ENCODE results near the gene PALD1. TPM values are rescaled to one million over a fixed set of nuclear protein-coding genes. Genes with fewer than 3 reads are reported as not detected.

Gene PALD1
- total and polyA plus RNA-seq, 2 of the 13 experiments (the other 11 are each of a cell fraction or from before 2014, with no cell fraction given): 0.07 to 0.09 TPM

DNA sequence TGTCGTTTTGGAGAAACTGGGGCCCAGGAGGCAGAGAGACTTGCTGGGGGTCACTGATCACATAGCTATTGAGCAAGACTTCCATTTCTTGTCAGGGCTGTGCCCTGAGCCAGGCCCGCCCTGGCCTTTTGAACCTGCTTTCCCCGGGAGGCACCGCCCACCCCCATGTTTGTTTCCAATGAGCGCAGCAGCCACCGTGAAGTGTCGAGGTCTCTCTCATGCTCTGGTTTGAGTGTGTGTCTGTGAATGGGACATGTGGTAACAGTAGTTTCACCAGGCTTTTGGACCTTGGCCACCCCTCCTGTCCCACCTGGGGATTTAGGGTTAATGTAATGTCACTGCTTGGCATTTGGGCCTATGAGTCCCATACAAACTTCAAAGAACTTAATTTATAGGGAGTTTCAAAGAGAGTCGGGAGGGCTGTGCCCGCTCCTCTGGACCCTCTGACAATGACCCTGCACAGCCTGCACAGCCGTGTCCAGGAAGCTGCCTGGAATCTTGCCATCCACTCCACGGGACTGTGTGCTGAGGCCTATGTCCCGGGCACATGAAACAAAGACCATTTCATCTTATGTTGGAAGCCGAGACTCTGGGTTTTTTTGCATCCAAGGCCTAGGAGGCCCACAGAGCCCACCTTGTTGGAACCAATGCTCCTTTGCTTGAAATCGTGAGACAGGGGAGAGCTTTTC, 117.7 kb downstream of the PALD1 start (continued):
- TF ChIP-seq, protein P1, sequence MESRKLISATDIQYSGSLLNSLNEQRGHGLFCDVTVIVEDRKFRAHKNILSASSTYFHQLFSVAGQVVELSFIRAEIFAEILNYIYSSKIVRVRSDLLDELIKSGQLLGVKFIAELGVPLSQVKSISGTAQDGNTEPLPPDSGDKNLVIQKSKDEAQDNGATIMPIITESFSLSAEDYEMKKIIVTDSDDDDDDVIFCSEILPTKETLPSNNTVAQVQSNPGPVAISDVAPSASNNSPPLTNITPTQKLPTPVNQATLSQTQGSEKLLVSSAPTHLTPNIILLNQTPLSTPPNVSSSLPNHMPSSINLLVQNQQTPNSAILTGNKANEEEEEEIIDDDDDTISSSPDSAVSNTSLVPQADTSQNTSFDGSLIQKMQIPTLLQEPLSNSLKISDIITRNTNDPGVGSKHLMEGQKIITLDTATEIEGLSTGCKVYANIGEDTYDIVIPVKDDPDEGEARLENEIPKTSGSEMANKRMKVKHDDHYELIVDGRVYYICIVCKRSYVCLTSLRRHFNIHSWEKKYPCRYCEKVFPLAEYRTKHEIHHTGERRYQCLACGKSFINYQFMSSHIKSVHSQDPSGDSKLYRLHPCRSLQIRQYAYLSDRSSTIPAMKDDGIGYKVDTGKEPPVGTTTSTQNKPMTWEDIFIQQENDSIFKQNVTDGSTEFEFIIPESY (CRISPR knock-in tag; IDR thresholded peaks at IDR 0.05): no peak
- TF ChIP-seq ZNF430 (CRISPR knock-in tag; IDR thresholded peaks at IDR 0.05): no peak
- no peak for TF ChIP-seq SUZ12 (IDR thresholded peaks at IDR 0.05; ENCODE audit: low read depth, low read length)
- TF ChIP-seq, protein P2, sequence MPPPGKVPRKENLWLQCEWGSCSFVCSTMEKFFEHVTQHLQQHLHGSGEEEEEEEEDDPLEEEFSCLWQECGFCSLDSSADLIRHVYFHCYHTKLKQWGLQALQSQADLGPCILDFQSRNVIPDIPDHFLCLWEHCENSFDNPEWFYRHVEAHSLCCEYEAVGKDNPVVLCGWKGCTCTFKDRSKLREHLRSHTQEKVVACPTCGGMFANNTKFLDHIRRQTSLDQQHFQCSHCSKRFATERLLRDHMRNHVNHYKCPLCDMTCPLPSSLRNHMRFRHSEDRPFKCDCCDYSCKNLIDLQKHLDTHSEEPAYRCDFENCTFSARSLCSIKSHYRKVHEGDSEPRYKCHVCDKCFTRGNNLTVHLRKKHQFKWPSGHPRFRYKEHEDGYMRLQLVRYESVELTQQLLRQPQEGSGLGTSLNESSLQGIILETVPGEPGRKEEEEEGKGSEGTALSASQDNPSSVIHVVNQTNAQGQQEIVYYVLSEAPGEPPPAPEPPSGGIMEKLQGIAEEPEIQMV (CRISPR knock-in tag; IDR thresholded peaks at IDR 0.05; ENCODE audit: low read depth): no peak
- TF ChIP-seq ELF4 (CRISPR knock-in tag; IDR thresholded peaks at IDR 0.05; ENCODE audit: borderline replicate concordance): no peak
- no peak for TF ChIP-seq NFIB (CRISPR knock-in tag; IDR thresholded peaks at IDR 0.05; ENCODE audit: borderline replicate concordance)
- no peak for TF ChIP-seq RAD51 (IDR thresholded peaks at IDR 0.05; ENCODE audit: borderline replicate concordance)
- TF ChIP-seq ZSCAN25 (CRISPR knock-in tag; IDR thresholded peaks at IDR 0.05): 0 out of 2 replicates have a peak, but pooled peaks have one; percentile 43
- no peak for TF ChIP-seq POLR2AphosphoS5 (IDR thresholded peaks at IDR 0.05; ENCODE audit: low read depth, low read length)
- TF ChIP-seq, protein P3, sequence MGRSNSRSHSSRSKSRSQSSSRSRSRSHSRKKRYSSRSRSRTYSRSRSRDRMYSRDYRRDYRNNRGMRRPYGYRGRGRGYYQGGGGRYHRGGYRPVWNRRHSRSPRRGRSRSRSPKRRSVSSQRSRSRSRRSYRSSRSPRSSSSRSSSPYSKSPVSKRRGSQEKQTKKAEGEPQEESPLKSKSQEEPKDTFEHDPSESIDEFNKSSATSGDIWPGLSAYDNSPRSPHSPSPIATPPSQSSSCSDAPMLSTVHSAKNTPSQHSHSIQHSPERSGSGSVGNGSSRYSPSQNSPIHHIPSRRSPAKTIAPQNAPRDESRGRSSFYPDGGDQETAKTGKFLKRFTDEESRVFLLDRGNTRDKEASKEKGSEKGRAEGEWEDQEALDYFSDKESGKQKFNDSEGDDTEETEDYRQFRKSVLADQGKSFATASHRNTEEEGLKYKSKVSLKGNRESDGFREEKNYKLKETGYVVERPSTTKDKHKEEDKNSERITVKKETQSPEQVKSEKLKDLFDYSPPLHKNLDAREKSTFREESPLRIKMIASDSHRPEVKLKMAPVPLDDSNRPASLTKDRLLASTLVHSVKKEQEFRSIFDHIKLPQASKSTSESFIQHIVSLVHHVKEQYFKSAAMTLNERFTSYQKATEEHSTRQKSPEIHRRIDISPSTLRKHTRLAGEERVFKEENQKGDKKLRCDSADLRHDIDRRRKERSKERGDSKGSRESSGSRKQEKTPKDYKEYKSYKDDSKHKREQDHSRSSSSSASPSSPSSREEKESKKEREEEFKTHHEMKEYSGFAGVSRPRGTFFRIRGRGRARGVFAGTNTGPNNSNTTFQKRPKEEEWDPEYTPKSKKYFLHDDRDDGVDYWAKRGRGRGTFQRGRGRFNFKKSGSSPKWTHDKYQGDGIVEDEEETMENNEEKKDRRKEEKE (IDR thresholded peaks at IDR 0.05): no peak
- TF ChIP-seq, protein P4, sequence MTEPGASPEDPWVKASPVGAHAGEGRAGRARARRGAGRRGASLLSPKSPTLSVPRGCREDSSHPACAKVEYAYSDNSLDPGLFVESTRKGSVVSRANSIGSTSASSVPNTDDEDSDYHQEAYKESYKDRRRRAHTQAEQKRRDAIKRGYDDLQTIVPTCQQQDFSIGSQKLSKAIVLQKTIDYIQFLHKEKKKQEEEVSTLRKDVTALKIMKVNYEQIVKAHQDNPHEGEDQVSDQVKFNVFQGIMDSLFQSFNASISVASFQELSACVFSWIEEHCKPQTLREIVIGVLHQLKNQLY (CRISPR knock-in tag; IDR thresholded peaks at IDR 0.05): no peak
- TF ChIP-seq ZNF850 (CRISPR knock-in tag; conservative IDR thresholded peaks at IDR 0.05): no peak
- TF ChIP-seq, protein P5, sequence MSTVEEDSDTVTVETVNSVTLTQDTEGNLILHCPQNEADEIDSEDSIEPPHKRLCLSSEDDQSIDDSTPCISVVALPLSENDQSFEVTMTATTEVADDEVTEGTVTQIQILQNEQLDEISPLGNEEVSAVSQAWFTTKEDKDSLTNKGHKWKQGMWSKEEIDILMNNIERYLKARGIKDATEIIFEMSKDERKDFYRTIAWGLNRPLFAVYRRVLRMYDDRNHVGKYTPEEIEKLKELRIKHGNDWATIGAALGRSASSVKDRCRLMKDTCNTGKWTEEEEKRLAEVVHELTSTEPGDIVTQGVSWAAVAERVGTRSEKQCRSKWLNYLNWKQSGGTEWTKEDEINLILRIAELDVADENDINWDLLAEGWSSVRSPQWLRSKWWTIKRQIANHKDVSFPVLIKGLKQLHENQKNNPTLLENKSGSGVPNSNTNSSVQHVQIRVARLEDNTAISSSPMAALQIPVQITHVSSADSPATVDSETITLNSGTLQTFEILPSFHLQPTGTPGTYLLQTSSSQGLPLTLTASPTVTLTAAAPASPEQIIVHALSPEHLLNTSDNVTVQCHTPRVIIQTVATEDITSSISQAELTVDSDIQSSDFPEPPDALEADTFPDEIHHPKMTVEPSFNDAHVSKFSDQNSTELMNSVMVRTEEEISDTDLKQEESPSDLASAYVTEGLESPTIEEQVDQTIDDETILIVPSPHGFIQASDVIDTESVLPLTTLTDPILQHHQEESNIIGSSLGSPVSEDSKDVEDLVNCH (CRISPR knock-in tag; IDR thresholded peaks at IDR 0.05): no peak
- TF ChIP-seq NFE2L1 (CRISPR knock-in tag; IDR thresholded peaks at IDR 0.05; ENCODE audit: borderline replicate concordance): no peak
- TF ChIP-seq ZNF790 (CRISPR knock-in tag; IDR thresholded peaks at IDR 0.05; ENCODE audit: borderline replicate concordance): no peak
- no peak for TF ChIP-seq RBM22 (optimal IDR thresholded peaks at IDR 0.05; ENCODE audit: low read length)
- TF ChIP-seq, protein P6, sequence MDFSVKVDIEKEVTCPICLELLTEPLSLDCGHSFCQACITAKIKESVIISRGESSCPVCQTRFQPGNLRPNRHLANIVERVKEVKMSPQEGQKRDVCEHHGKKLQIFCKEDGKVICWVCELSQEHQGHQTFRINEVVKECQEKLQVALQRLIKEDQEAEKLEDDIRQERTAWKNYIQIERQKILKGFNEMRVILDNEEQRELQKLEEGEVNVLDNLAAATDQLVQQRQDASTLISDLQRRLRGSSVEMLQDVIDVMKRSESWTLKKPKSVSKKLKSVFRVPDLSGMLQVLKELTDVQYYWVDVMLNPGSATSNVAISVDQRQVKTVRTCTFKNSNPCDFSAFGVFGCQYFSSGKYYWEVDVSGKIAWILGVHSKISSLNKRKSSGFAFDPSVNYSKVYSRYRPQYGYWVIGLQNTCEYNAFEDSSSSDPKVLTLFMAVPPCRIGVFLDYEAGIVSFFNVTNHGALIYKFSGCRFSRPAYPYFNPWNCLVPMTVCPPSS (IDR thresholded peaks at IDR 0.05): no peak

Data from HepG2 (cell line).